Neutrophil (primary cell): ENCODE results near the gene PLEKHH3.

ENCODE experiments used
- H3K27ac ChIP-seq: fragments of 200-600 bp; sonication (generic); 2 replicates; pipeline ENCODE4 v1.5.1; 2016; ENCODE audit warnings: mild to moderate bottlenecking, moderate library complexity
- H3K27me3 ChIP-seq: fragments of 200-600 bp; sonication (generic); 2 replicates; pipeline ENCODE4 v1.6.0; 2016; ENCODE audit warnings: mild to moderate bottlenecking
- H3K36me3 ChIP-seq: fragments of 200-600 bp; sonication (generic); 2 replicates; pipeline ENCODE4 v1.5.1; 2017
- H3K4me1 ChIP-seq, 2 experiments: fragments of 200-600 bp in 1 of 2; sonication (generic) in 1 of 2; 1 replicate in 1 of 2; 2 replicates in 1 of 2; pipeline versions ENCODE4 v1.5.1 to v1.6.1; 2013 to 2016; ENCODE audit warnings: low read depth in 1 of 2, low read length in 1 of 2, mild to moderate bottlenecking in 1 of 2, moderate library complexity in 1 of 2; ENCODE audit not compliant: control insufficient read depth in 1 of 2, insufficient read depth in 1 of 2
- H3K4me3 ChIP-seq, 2 experiments: fragments of 200-600 bp in 1 of 2; sonication (generic) in 1 of 2; 1 replicate in 1 of 2; 2 replicates in 1 of 2; pipeline ENCODE4 v1.5.1; 2013 to 2016; ENCODE audit warnings: low read depth in 1 of 2, low read length in 1 of 2, mild to moderate bottlenecking in 1 of 2, moderate library complexity in 1 of 2
- H3K9me3 ChIP-seq: fragments of 200-600 bp; sonication (generic); 2 replicates; pipeline ENCODE4 v1.5.1; 2016
- CTCF ChIP-seq: fragments of 200-600 bp; sonication (generic); IDR thresholded peaks from 2 replicates; pipeline ENCODE4 v1.5.1; 2016; ENCODE audit warnings: antibody characterized with exemption

The PLEKHH3 gene

GRCh38 chr17:42708588-42708987 lies 31.8 kb upstream of the PLEKHH3 start:
- Histone ChIP-seq H3K27ac (no peak overlapping the region), H3K4me3 (no peak overlapping the region), H3K9me3 (no peaks in the 10 kb centered on the region), H3K4me1 (no peaks in the 10 kb centered on the region), H3K36me3 (peaks cover 100% of the 10 kb centered on the region), H3K27me3 (no peaks in the 10 kb centered on the region)
- no peak for TF ChIP-seq CTCF

GRCh38 chr17:42706732-42707131 lies 29.9 kb upstream of the PLEKHH3 start:
- no peak overlapping the region for H3K4me3 ChIP-seq
- H3K27ac ChIP-seq: no peak overlapping the region
- peaks cover 100% of the 10 kb centered on the region for H3K36me3 ChIP-seq
- TF ChIP-seq CTCF: no peak
- H3K9me3 ChIP-seq: no peaks in the 10 kb centered on the region
- no peaks in the 10 kb centered on the region for H3K4me1 ChIP-seq
- no peaks in the 10 kb centered on the region for H3K27me3 ChIP-seq

- Histone ChIP-seq H3K9me3 (no peaks in the 10 kb centered on the region), H3K4me1 (no peaks in the 10 kb centered on the region), H3K4me3 (no peak overlapping the region), H3K27me3 (no peaks in the 10 kb centered on the region), H3K36me3 (peaks cover 100% of the 10 kb centered on the region), H3K27ac (no peak overlapping the region)
- no peak for TF ChIP-seq CTCF
Measured at GRCh38 chr17:42704837-42705494, 28.2 kb upstream of the PLEKHH3 start.

- Histone ChIP-seq H3K9me3 (no peaks in the 10 kb centered on the region), H3K36me3 (peaks cover 98% of the 10 kb centered on the region), H3K27me3 (no peaks in the 10 kb centered on the region), H3K27ac (no peak overlapping the region), H3K4me1 (no peaks in the 10 kb centered on the region), H3K4me3 (no peak overlapping the region)
- no peak for TF ChIP-seq CTCF
Measured at GRCh38 chr17:42704490-42704836, 27.7 kb upstream of the PLEKHH3 start.

GRCh38 chr17:42702446-42702845 lies 25.7 kb upstream of the PLEKHH3 start:
- Histone ChIP-seq H3K9me3 (no peaks in the 10 kb centered on the region), H3K27ac (no peak overlapping the region), H3K36me3 (peaks cover 95% of the 10 kb centered on the region), H3K27me3 (no peaks in the 10 kb centered on the region), H3K4me3 (no peak overlapping the region), H3K4me1 (no peaks in the 10 kb centered on the region)
- TF ChIP-seq CTCF: no peak
